Keratinocyte (primary cell): ENCODE data around the gene CHD9. TPM values are rescaled to one million over a fixed set of nuclear protein-coding genes. Genes with fewer than 3 reads are reported as not detected.

Experiments
- DNase-seq: peaks from one replicate; pipeline ENCODE4 v3.0.0-alpha.2; 2011; ENCODE audit warnings: low read depth, missing footprints, low spot score
- FAIRE-seq: peaks from 2 replicates; lab custom pipeline; 2011; peaks lifted over from hg19 to GRCh38; lab: Jason Lieb, UNC
- H2AFZ ChIP-seq: 2 replicates; pipeline ENCODE4 v1.6.0; 2012; ENCODE audit warnings: low read length, control low read depth, inconsistent platforms; ENCODE audit not compliant: control insufficient read depth
- H3K27ac ChIP-seq: 2 replicates; pipeline ENCODE4 v1.5.1; 2011; ENCODE audit warnings: low read length; ENCODE audit not compliant: control insufficient read depth, insufficient read depth
- H3K27me3 ChIP-seq: 3 replicates; pipeline ENCODE4 v1.6.0; 2011; ENCODE audit warnings: low read length; ENCODE audit not compliant: control insufficient read depth, insufficient read depth; ENCODE audit errors: extremely low read depth
- H3K36me3 ChIP-seq, 2 experiments: 2 replicates in 1 of 2; 3 replicates in 1 of 2; pipeline ENCODE4 v1.5.1; 2011; ENCODE audit warnings: low read length in 2 of 2, mild to moderate bottlenecking in 1 of 2; ENCODE audit not compliant: control insufficient read depth in 2 of 2, insufficient read depth in 2 of 2; ENCODE audit errors: extremely low read depth in 1 of 2
- H3K4me1 ChIP-seq: 3 replicates; pipeline ENCODE4 v1.5.1; 2011; ENCODE audit warnings: low read length; ENCODE audit not compliant: control insufficient read depth, insufficient read depth; ENCODE audit errors: extremely low read depth
- H3K4me2 ChIP-seq: 3 replicates; pipeline ENCODE4 v1.6.0; 2011; ENCODE audit warnings: low read depth, low read length; ENCODE audit not compliant: control insufficient read depth, insufficient read depth; ENCODE audit errors: extremely low read depth
- H3K4me3 ChIP-seq, 3 experiments: fragments of 200-600 bp in 1 of 3; sonication (generic) in 1 of 3; 2 replicates in 2 of 3; 3 replicates in 1 of 3; pipeline ENCODE4 v1.5.1; 2011 to 2016; ENCODE audit warnings: low read length in 3 of 3, mild to moderate bottlenecking in 3 of 3, control low read depth in 2 of 3, inconsistent platforms in 1 of 3, low read depth in 1 of 3, mixed read lengths in 1 of 3, mixed run types in 1 of 3, moderate library complexity in 1 of 3; ENCODE audit not compliant: control insufficient read depth in 2 of 3, insufficient read depth in 2 of 3; ENCODE audit errors: extremely low read depth in 1 of 3
- H3K79me2 ChIP-seq: 2 replicates; pipeline ENCODE4 v1.6.0; 2012; ENCODE audit warnings: low read length; ENCODE audit not compliant: control insufficient read depth, insufficient read depth
- H3K9ac ChIP-seq: 3 replicates; pipeline ENCODE4 v1.6.0; 2011; ENCODE audit warnings: low read length; ENCODE audit not compliant: control insufficient read depth, insufficient read depth; ENCODE audit errors: extremely low read depth
- H3K9me1 ChIP-seq: 3 replicates; pipeline ENCODE4 v1.6.0; 2011; ENCODE audit warnings: low read length; ENCODE audit not compliant: control insufficient read depth, insufficient read depth; ENCODE audit errors: extremely low read depth
- H3K9me3 ChIP-seq: 2 replicates; pipeline ENCODE4 v1.5.1; 2012; ENCODE audit warnings: low read depth, low read length; ENCODE audit not compliant: control insufficient read depth
- H4K20me1 ChIP-seq: 3 replicates; pipeline ENCODE4 v1.6.0; 2011; ENCODE audit warnings: low read length; ENCODE audit not compliant: control insufficient read depth, insufficient read depth; ENCODE audit errors: extremely low read depth
- EZH2 ChIP-seq: IDR thresholded peaks from one replicate; pipeline ENCODE4 v1.6.1; 2012; ENCODE audit warnings: inconsistent platforms, mild to moderate bottlenecking, low read length, moderate library complexity
- dilution Hi-C: fragments of 300-500 bp; cut with MboI; formaldehyde crosslinking; loops from one replicate; pipeline ENCODE4 v1.7.0; 2020; ENCODE audit warnings: low sequenced_read_pairs; ENCODE audit not compliant: extremely low pct_ligation_motif_present
- polyA plus RNA-seq, 5 experiments: library from polyadenylated mRNA; depleted of rRNA in 3 of 5; stranded (reverse) in 3 of 5; stranded (forward) in 1 of 5; unstranded in 1 of 5; fragments of >200 nt; gene quantifications; 1 replicate in 1 of 5; 2 replicates in 3 of 5; 3 replicates in 1 of 5; pipeline versions ENCODE4 v1.2.1 to v1.2.3, GENCODE V29; 2011 to 2012; ENCODE audit warnings: missing spikeins in 2 of 5, low read depth in 1 of 5, low replicate concordance in 1 of 5
- TF ChIP-seq, protein P1 (sequence below), 3 experiments: IDR thresholded peaks in 1 of 3; conservative IDR thresholded peaks in 1 of 3; optimal IDR thresholded peaks in 1 of 3; 2 replicates in 2 of 3; 3 replicates in 1 of 3; pipeline versions ENCODE3 to v1.5.1; 2011; ENCODE audit warnings: low read length in 3 of 3, mild to moderate bottlenecking in 3 of 3, moderate library complexity in 2 of 3, control low read depth in 1 of 3, inconsistent platforms in 1 of 3; ENCODE audit not compliant: insufficient read depth in 2 of 3; ENCODE audit errors: extremely low read depth in 1 of 3

CHD9 gene
- polyA plus RNA-seq, 1 donor (not counting 4 experiments of a cell fraction or from before 2014, with no cell fraction given) = 32.8 TPM

DNA sequence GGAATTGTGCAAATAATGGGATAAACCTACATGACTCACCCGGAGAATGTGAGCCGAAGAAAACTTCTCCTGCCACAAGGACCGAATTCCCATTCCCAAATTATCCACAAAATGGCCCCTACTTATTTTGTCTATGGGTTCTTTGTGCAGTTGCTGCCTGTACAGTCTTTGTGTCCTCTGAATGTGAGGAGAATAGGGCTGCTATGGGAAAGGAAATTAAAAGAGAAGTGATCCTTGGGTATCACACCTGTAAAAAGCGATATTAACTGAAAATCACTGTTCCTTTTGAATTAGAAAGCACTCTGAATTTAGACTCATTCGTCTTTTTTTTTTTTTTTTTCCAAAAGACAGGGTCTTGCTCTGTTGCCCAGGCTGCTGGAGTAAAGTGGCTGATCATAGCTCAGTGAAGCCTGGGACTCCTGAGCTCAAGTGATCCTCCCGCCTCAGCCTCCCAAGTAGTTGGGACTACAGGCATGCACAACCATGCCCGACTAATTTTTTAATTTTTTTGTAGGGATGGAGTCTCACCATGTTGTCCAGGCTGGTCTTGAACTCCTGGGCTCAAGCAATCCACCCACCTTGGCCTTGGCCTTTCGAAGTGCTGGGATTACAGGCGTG, 45.4 kb downstream of the CHD9 start:
- Histone ChIP-seq H3K9me3 (no peaks in the 10 kb centered on the region), H3K4me3 (peak overlapping the region; percentile 21 to 37 (median 35)), H3K9ac (peak overlapping the region; percentile 77), H3K9me1 (no peaks in the 10 kb centered on the region), H3K27me3 (no peaks in the 10 kb centered on the region), H3K4me1 (peaks cover 23% of the 10 kb centered on the region), H2AFZ (peak overlapping the region; percentile 57), H3K79me2 (peaks cover 19% of the 10 kb centered on the region), H3K27ac (peak overlapping the region; percentile 96), H3K36me3 (peaks cover 0 to 4% of the 10 kb centered on the region in 2 experiments), H4K20me1 (no peaks in the 10 kb centered on the region), H3K4me2 (peak overlapping the region; percentile 88)
- dilution Hi-C loops = no loop called here
- TF ChIP-seq EZH2 = no peak
- TF ChIP-seq, protein P1, sequence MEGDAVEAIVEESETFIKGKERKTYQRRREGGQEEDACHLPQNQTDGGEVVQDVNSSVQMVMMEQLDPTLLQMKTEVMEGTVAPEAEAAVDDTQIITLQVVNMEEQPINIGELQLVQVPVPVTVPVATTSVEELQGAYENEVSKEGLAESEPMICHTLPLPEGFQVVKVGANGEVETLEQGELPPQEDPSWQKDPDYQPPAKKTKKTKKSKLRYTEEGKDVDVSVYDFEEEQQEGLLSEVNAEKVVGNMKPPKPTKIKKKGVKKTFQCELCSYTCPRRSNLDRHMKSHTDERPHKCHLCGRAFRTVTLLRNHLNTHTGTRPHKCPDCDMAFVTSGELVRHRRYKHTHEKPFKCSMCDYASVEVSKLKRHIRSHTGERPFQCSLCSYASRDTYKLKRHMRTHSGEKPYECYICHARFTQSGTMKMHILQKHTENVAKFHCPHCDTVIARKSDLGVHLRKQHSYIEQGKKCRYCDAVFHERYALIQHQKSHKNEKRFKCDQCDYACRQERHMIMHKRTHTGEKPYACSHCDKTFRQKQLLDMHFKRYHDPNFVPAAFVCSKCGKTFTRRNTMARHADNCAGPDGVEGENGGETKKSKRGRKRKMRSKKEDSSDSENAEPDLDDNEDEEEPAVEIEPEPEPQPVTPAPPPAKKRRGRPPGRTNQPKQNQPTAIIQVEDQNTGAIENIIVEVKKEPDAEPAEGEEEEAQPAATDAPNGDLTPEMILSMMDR (optimal IDR thresholded peaks at IDR 0.05 in 1 of 3, IDR thresholded peaks at IDR 0.05 in 1 of 3, conservative IDR thresholded peaks at IDR 0.05 in 1 of 3; ENCODE audit: extremely low read depth in 1 of 3, insufficient read depth in 2 of 3, low read length in 3 of 3) = no peak
- FAIRE-seq = no peak
- no peak for DNase-seq

DNA sequence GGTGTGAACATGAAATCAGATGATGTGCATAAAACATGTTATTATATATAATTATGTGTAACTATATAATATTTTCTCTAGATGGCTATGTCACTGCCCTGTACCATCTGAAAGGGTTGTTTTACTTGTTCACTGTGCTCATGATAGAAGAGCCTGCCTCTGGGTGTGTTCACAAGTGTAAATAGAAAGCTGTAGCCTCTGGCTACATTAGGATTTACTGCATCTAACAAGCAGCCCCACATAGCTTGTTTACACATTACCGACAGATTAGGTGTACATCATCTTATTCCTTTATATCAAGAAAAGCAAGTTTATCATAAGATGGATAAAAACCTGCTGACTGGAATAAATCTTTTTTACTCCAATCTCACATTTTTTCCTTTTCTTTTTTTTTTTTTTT, 46.1 kb downstream of the CHD9 start:
- no peak for TF ChIP-seq EZH2
- TF ChIP-seq, protein P1 (optimal IDR thresholded peaks at IDR 0.05 in 1 of 3, IDR thresholded peaks at IDR 0.05 in 1 of 3, conservative IDR thresholded peaks at IDR 0.05 in 1 of 3; ENCODE audit: extremely low read depth in 1 of 3, insufficient read depth in 2 of 3, low read length in 3 of 3) = no peak
- Histone ChIP-seq H3K27ac (no peak overlapping the region), H3K4me2 (no peak overlapping the region), H3K9ac (no peak overlapping the region), H3K36me3 (peaks cover 0 to 4% of the 10 kb centered on the region in 2 experiments), H4K20me1 (no peaks in the 10 kb centered on the region), H3K4me1 (peaks cover 23% of the 10 kb centered on the region), H2AFZ (no peak overlapping the region), H3K27me3 (no peaks in the 10 kb centered on the region), H3K9me1 (no peaks in the 10 kb centered on the region), H3K4me3 (no peak overlapping the region), H3K9me3 (no peaks in the 10 kb centered on the region), H3K79me2 (peaks cover 18% of the 10 kb centered on the region)
- FAIRE-seq (no peak), DNase-seq (no peak)
- dilution Hi-C loops = no loop called here
